Measurements from ENCODE around the gene USP10.

USP10 gene

GRCh38 chr16:84825896-84826557 lies 126.2 kb downstream of the USP10 start:
- DNase-seq (ENCODE audit: low read depth): no peak

DNA sequence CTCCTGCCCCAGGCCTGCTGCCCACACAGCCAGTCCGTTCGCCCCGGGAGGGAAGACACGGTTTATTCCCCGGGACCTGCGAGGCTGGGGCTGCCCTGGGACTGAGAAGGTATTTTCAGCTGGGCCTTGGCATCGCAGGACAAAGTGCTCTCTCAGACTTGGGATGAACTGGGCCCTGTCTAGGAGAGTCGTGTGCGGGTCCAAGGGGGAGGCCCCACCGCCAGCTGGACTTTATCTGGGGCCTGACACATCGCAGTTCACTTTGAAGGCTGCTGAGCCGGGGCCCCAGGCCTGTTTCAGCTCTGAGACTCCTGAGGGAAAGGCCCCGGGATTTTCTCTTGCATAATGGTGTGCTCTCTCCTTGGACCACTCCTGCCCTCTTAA lies 126.8 kb downstream of the USP10 start:
- DNase-seq (ENCODE audit: low read depth): no peak

DNA sequence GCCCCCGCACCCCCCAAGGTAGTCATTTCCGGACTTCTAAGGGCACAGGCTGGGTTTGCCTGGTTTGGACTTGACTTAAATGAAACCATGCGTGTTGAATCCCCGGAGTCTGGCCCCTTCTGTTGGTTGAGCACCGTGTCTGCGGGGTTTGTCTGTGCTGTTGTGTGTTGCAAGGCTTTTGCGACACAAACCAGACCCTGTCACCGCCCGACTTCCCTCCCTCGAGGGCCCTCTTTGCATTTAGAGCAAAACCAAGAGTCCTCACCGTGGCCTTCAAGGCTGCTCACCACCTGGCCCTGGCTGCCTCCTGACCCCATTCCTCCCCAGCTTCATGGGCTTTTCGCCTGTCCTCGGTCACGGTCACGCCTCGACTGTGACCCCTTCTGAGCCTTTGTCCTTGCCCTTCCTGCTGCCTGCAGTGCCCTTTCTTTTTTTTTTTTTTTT lies 127.4 kb downstream of the USP10 start:
- DNase-seq (ENCODE audit: low read depth): no peak

DNA sequence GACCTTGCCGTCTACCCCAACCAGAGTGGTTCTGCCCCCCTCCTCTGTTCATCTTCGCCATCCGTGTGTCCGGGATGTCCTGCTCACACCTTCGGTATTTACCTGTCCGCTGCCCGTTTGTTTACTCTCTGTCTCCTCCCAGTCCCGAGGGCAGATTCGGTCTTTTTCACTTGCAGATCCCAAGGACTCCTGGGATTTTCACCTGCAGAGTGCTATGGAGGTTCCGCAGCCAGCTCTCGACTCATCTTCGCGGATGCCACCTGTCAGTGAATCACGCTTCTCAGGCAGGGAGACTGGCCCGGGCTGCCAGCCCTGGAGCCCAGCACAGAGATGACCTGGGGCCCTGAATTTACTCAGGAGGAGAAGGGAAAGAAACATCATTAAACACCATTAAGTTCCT lies 128.1 kb downstream of the USP10 start:
- DNase-seq (ENCODE audit: low read depth): no peak

DNA sequence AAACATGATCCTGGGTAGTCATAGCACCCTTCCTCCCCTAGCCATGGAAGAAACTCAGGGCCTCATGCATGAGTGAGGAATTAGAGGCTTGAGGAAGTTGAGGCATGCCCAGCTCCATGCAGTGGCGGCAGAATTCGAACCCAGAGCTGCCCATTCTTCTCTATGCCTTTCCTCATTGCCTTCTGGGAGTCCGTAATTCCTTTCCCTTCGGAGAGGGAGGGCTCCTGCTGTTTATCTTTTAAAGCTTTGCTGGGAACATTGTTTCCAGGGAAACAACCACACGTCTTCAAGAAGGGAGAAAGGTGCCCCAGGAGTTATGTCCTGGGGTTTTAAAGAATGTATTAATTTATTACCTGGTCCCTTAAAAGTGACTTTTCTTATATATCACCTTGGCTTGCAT lies 128.5 kb downstream of the USP10 start:
- DNase-seq (ENCODE audit: low read depth): no peak
